ENCODE data around the gene IKZF2.

The IKZF2 gene

GRCh38 chr2:212977152-212977551, 174.3 kb downstream of the IKZF2 start:
- Histone ChIP-seq H3K4me3 (ENCODE audit: low read depth in 1 of 2, low read length in 1 of 2) (no peak overlapping the region), H3K9me3 (no peaks in the 10 kb centered on the region), H3K27me3 (no peaks in the 10 kb centered on the region), H3K4me1 (ENCODE audit: control insufficient read depth in 1 of 2, insufficient read depth in 1 of 2, low read depth in 1 of 2, low read length in 1 of 2) (peaks cover 0 to 5% of the 10 kb centered on the region in 2 experiments), H3K27ac (no peak overlapping the region), H3K36me3 (no peaks in the 10 kb centered on the region)
- no peak for TF ChIP-seq CTCF (IDR thresholded peaks at IDR 0.05)

- no peaks in the 10 kb centered on the region for H3K27me3 ChIP-seq
- H3K36me3 ChIP-seq = no peaks in the 10 kb centered on the region
- H3K4me3 ChIP-seq (ENCODE audit: low read depth in 1 of 2, low read length in 1 of 2) = no peak overlapping the region
- H3K9me3 ChIP-seq = no peaks in the 10 kb centered on the region
- H3K27ac ChIP-seq = no peak overlapping the region
- no peak for TF ChIP-seq CTCF (IDR thresholded peaks at IDR 0.05)
- peaks cover 0 to 5% of the 10 kb centered on the region in 2 experiments for H3K4me1 ChIP-seq (ENCODE audit: control insufficient read depth in 1 of 2, insufficient read depth in 1 of 2, low read depth in 1 of 2, low read length in 1 of 2)
Measured at GRCh38 chr2:212975333-212975732, 176.1 kb downstream of the IKZF2 start.

- Histone ChIP-seq H3K4me3 (ENCODE audit: low read depth in 1 of 2, low read length in 1 of 2) (no peak overlapping the region), H3K9me3 (no peaks in the 10 kb centered on the region), H3K27ac (no peak overlapping the region), H3K27me3 (no peaks in the 10 kb centered on the region), H3K4me1 (ENCODE audit: control insufficient read depth in 1 of 2, insufficient read depth in 1 of 2, low read depth in 1 of 2, low read length in 1 of 2) (peaks cover 0 to 5% of the 10 kb centered on the region in 2 experiments), H3K36me3 (no peaks in the 10 kb centered on the region)
- TF ChIP-seq CTCF (IDR thresholded peaks at IDR 0.05) = no peak
Measured at GRCh38 chr2:212974692-212975091, 176.7 kb downstream of the IKZF2 start.

GRCh38 chr2:212973347-212973746, 178.1 kb downstream of the IKZF2 start:
- no peak for TF ChIP-seq CTCF (IDR thresholded peaks at IDR 0.05)
- Histone ChIP-seq H3K4me3 (ENCODE audit: low read depth in 1 of 2, low read length in 1 of 2) (no peak overlapping the region), H3K27ac (no peak overlapping the region), H3K36me3 (no peaks in the 10 kb centered on the region), H3K4me1 (ENCODE audit: control insufficient read depth in 1 of 2, insufficient read depth in 1 of 2, low read depth in 1 of 2, low read length in 1 of 2) (peaks cover 0 to 5% of the 10 kb centered on the region in 2 experiments), H3K27me3 (no peaks in the 10 kb centered on the region), H3K9me3 (no peaks in the 10 kb centered on the region)

DNA sequence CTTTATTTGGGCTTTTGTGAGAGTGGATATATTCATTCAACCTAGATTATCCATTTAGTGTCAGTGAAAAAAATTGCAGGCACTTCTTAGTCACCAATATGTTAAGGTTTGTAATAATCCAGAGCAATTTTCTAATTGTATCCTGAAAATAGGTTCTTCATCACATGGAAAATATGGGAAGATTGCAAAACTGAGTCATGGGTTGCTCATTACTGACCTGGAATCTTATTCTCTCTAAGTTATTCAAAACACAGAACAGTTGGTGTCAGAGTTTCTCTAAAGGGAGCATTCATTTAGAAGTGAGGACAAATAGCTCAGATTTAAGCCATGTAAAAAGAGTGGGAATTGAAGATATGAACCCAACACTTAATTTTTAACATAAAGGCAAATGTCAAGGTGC, 181.3 kb downstream of the IKZF2 start:
- TF ChIP-seq CTCF (IDR thresholded peaks at IDR 0.05) = no peak
- Histone ChIP-seq H3K4me3 (ENCODE audit: low read depth in 1 of 2, low read length in 1 of 2) (no peak overlapping the region), H3K36me3 (no peaks in the 10 kb centered on the region), H3K27ac (no peak overlapping the region), H3K27me3 (no peaks in the 10 kb centered on the region), H3K9me3 (no peaks in the 10 kb centered on the region), H3K4me1 (ENCODE audit: control insufficient read depth in 1 of 2, insufficient read depth in 1 of 2, low read depth in 1 of 2, low read length in 1 of 2) (peaks cover 0 to 5% of the 10 kb centered on the region in 2 experiments)
